Measurements from ENCODE around the gene THAP8.

Gene THAP8

GRCh38 chr19:36059180-36059910, 5.3 kb upstream of the THAP8 start:
- H4K12ac ChIP-seq (ENCODE audit: low read depth, low read length): no peak overlapping the region
- H3K79me1 ChIP-seq (ENCODE audit: low read length): peaks cover 8% of the 10 kb centered on the region
- H3K79me2 ChIP-seq (ENCODE audit: control insufficient read depth, insufficient read depth, low read length, poor library complexity): peaks cover 4% of the 10 kb centered on the region
- H3K27ac ChIP-seq (ENCODE audit: low read depth, low read length): no peak overlapping the region
- no peak overlapping the region for H3K14ac ChIP-seq (ENCODE audit: low read length)
- H4K8ac ChIP-seq (ENCODE audit: low read depth, low read length): no peak overlapping the region
- H3K4me1 ChIP-seq (ENCODE audit: control insufficient read depth in 1 of 2, insufficient read depth in 2 of 2, low read length in 2 of 2): peaks cover 0 to 2% of the 10 kb centered on the region in 2 experiments
- no peaks in the 10 kb centered on the region for H3K27me3 ChIP-seq (ENCODE audit: insufficient read depth, low read length)
- no peak overlapping the region for H3K9ac ChIP-seq (ENCODE audit: low read length)
- H2BK12ac ChIP-seq (ENCODE audit: low read length): no peak overlapping the region
- H2AFZ ChIP-seq (ENCODE audit: insufficient read depth, low read length, poor library complexity): no peak overlapping the region
- no peak overlapping the region for H2BK5ac ChIP-seq (ENCODE audit: low read depth, low read length, poor library complexity)
- H3K18ac ChIP-seq (ENCODE audit: low read length): no peak overlapping the region
- WGBS (ENCODE audit: extremely low coverage, insufficient coverage, insufficient read length): no CpG with 5 or more reads among the region's 6 CpGs
- no peak overlapping the region for H2AK5ac ChIP-seq (ENCODE audit: low read length)
- H3K4me2 ChIP-seq (ENCODE audit: low read length): no peak overlapping the region
- H3K4me3 ChIP-seq (ENCODE audit: low read depth, low read length): no peak overlapping the region
- peaks cover 23 to 34% of the 10 kb centered on the region in 2 experiments for H3K36me3 ChIP-seq (ENCODE audit: control insufficient read depth in 1 of 2, insufficient read depth in 2 of 2, low read length in 2 of 2)
- H3K23ac ChIP-seq (ENCODE audit: low read length): no peak overlapping the region
- no peak for DNase-seq
- H3K4ac ChIP-seq (ENCODE audit: low read depth, low read length): no peak overlapping the region
- no peak overlapping the region for H4K91ac ChIP-seq (ENCODE audit: low read depth, low read length)
- H2BK120ac ChIP-seq (ENCODE audit: insufficient read depth, low read length, poor library complexity): no peak overlapping the region
- peaks cover 3% of the 10 kb centered on the region for H3K9me3 ChIP-seq (ENCODE audit: insufficient read depth, low read depth, low read length)

DNA sequence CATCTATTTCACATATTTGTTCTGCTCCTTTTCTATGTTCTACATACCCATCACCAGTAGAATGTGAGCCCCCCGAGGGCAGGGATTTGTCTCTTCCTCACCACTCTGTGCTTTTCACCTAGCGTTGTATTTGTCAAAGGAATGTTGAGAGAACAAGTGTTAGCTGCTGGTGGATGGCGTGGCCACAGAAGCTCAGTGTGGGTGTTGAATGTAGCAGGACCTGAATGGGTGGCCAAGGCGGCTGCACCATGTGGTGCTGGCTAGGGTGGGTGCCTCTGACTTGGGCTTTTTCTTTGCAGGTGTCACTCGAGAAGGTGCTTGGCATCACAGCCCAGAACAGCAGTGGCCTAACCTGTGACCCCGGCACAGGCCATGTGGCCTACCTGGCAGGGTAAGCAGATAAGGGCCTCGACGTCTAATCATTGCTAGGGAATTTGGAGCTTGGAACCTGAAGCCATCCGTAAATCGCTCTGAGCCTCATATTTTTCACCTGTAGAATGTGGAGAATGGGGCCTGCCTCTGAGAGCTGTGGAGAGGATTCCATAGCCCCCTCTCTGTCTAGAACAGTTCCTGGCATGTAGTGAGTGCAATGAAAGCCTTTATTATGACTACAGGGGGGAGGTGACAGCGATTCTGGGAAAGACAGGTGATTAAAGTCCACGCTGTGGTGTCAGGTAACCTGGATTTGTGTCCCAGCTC, 4.5 kb upstream of the THAP8 start:
- Histone ChIP-seq H2AK5ac (ENCODE audit: low read length) (no peak overlapping the region), H3K27me3 (ENCODE audit: insufficient read depth, low read length) (no peaks in the 10 kb centered on the region), H2AFZ (ENCODE audit: insufficient read depth, low read length, poor library complexity) (no peak overlapping the region), H2BK12ac (ENCODE audit: low read length) (no peak overlapping the region), H3K18ac (ENCODE audit: low read length) (no peak overlapping the region), H3K9ac (ENCODE audit: low read length) (no peak overlapping the region), H3K79me1 (ENCODE audit: low read length) (peaks cover 14% of the 10 kb centered on the region), H3K4ac (ENCODE audit: low read depth, low read length) (no peak overlapping the region), H3K4me1 (ENCODE audit: control insufficient read depth in 1 of 2, insufficient read depth in 2 of 2, low read length in 2 of 2) (peaks cover 0 to 2% of the 10 kb centered on the region in 2 experiments), H3K9me3 (ENCODE audit: insufficient read depth, low read depth, low read length) (peaks cover 3% of the 10 kb centered on the region), H3K23ac (ENCODE audit: low read length) (no peak overlapping the region), H4K91ac (ENCODE audit: low read depth, low read length) (no peak overlapping the region), H2BK120ac (ENCODE audit: insufficient read depth, low read length, poor library complexity) (no peak overlapping the region), H3K36me3 (ENCODE audit: control insufficient read depth in 1 of 2, insufficient read depth in 2 of 2, low read length in 2 of 2) (peaks cover 20 to 31% of the 10 kb centered on the region in 2 experiments), H3K79me2 (ENCODE audit: control insufficient read depth, insufficient read depth, low read length, poor library complexity) (peaks cover 6% of the 10 kb centered on the region), H4K12ac (ENCODE audit: low read depth, low read length) (no peak overlapping the region), H4K8ac (ENCODE audit: low read depth, low read length) (no peak overlapping the region), H2BK5ac (ENCODE audit: low read depth, low read length, poor library complexity) (no peak overlapping the region), H3K14ac (ENCODE audit: low read length) (no peak overlapping the region), H3K27ac (ENCODE audit: low read depth, low read length) (no peak overlapping the region), H3K4me2 (ENCODE audit: low read length) (no peak overlapping the region), H3K4me3 (ENCODE audit: low read depth, low read length) (no peak overlapping the region)
- peak; percentile 68 to 80 for DNase-seq
- no CpG with 5 or more reads among the region's 12 CpGs for WGBS (ENCODE audit: extremely low coverage, insufficient coverage, insufficient read length)

- Histone ChIP-seq H4K91ac (ENCODE audit: low read depth, low read length) (peak within 1 kb of the TSS; percentile 85), H2BK12ac (ENCODE audit: low read length) (no peak within 1 kb of the TSS), H3K27me3 (ENCODE audit: insufficient read depth, low read length) (no peaks in the 10 kb centered on the region), H4K12ac (ENCODE audit: low read depth, low read length) (peak within 1 kb of the TSS; percentile 50), H2AFZ (ENCODE audit: insufficient read depth, low read length, poor library complexity) (peak within 1 kb of the TSS; percentile 98), H2AK5ac (ENCODE audit: low read length) (no peak within 1 kb of the TSS), H3K23ac (ENCODE audit: low read length) (no peak within 1 kb of the TSS), H3K4me2 (ENCODE audit: low read length) (peak within 1 kb of the TSS; percentile 86), H3K4me1 (ENCODE audit: control insufficient read depth in 1 of 2, insufficient read depth in 2 of 2, low read length in 2 of 2) (peaks cover 0 to 3% of the 10 kb centered on the region in 2 experiments), H3K79me2 (ENCODE audit: control insufficient read depth, insufficient read depth, low read length, poor library complexity) (peaks cover 6% of the 10 kb centered on the region), H3K4ac (ENCODE audit: low read depth, low read length) (peak within 1 kb of the TSS; percentile 35), H3K9ac (ENCODE audit: low read length) (peak within 1 kb of the TSS; percentile 45), H3K14ac (ENCODE audit: low read length) (peak within 1 kb of the TSS; percentile 42), H4K8ac (ENCODE audit: low read depth, low read length) (peak within 1 kb of the TSS; percentile 79), H3K4me3 (ENCODE audit: low read depth, low read length) (peak within 1 kb of the TSS; percentile 92), H3K9me3 (ENCODE audit: insufficient read depth, low read depth, low read length) (peaks cover 3% of the 10 kb centered on the region), H3K36me3 (ENCODE audit: control insufficient read depth in 1 of 2, insufficient read depth in 2 of 2, low read length in 2 of 2) (peaks cover 6 to 15% of the 10 kb centered on the region in 2 experiments), H2BK5ac (ENCODE audit: low read depth, low read length, poor library complexity) (peak within 1 kb of the TSS; percentile 71), H3K79me1 (ENCODE audit: low read length) (peaks cover 15% of the 10 kb centered on the region), H2BK120ac (ENCODE audit: insufficient read depth, low read length, poor library complexity) (peak within 1 kb of the TSS; percentile 30), H3K27ac (ENCODE audit: low read depth, low read length) (peak within 1 kb of the TSS; percentile 93), H3K18ac (ENCODE audit: low read length) (peak within 1 kb of the TSS; percentile 75)
- no CpG with 5 or more reads among the region's 76 CpGs for WGBS (ENCODE audit: extremely low coverage, insufficient coverage, insufficient read length)
- peak; percentile 92 to 94 for DNase-seq
These were observed 925 bp upstream of the THAP8 start, which contains the start of gene WDR62 for GRCh38 chr19:36054733-36055686. Gene WDR62 (plus strand): TSS chr19:36054897. CDS start chr19:36054972, 75 bp downstream.

- H2AFZ ChIP-seq (ENCODE audit: insufficient read depth, low read length, poor library complexity): no peak overlapping the region
- H3K9ac ChIP-seq (ENCODE audit: low read length): no peak overlapping the region
- H4K91ac ChIP-seq (ENCODE audit: low read depth, low read length): no peak overlapping the region
- peaks cover 15% of the 10 kb centered on the region for H3K79me1 ChIP-seq (ENCODE audit: low read length)
- no CpG with 5 or more reads among the region's 4 CpGs for WGBS (ENCODE audit: extremely low coverage, insufficient coverage, insufficient read length)
- peaks cover 6% of the 10 kb centered on the region for H3K79me2 ChIP-seq (ENCODE audit: control insufficient read depth, insufficient read depth, low read length, poor library complexity)
- peaks cover 0 to 3% of the 10 kb centered on the region in 2 experiments for H3K4me1 ChIP-seq (ENCODE audit: control insufficient read depth in 1 of 2, insufficient read depth in 2 of 2, low read length in 2 of 2)
- DNase-seq: no peak
- no peak overlapping the region for H2BK5ac ChIP-seq (ENCODE audit: low read depth, low read length, poor library complexity)
- no peak overlapping the region for H2BK120ac ChIP-seq (ENCODE audit: insufficient read depth, low read length, poor library complexity)
- no peak overlapping the region for H4K12ac ChIP-seq (ENCODE audit: low read depth, low read length)
- no peak overlapping the region for H3K4me2 ChIP-seq (ENCODE audit: low read length)
- no peaks in the 10 kb centered on the region for H3K27me3 ChIP-seq (ENCODE audit: insufficient read depth, low read length)
- no peak overlapping the region for H2AK5ac ChIP-seq (ENCODE audit: low read length)
- no peaks in the 10 kb centered on the region for H3K36me3 ChIP-seq (ENCODE audit: control insufficient read depth in 1 of 2, insufficient read depth in 2 of 2, low read length in 2 of 2)
- no peak overlapping the region for H3K4ac ChIP-seq (ENCODE audit: low read depth, low read length)
- H3K18ac ChIP-seq (ENCODE audit: low read length): no peak overlapping the region
- H3K23ac ChIP-seq (ENCODE audit: low read length): no peak overlapping the region
- H3K27ac ChIP-seq (ENCODE audit: low read depth, low read length): no peak overlapping the region
- H3K9me3 ChIP-seq (ENCODE audit: insufficient read depth, low read depth, low read length): no peaks in the 10 kb centered on the region
- no peak overlapping the region for H3K4me3 ChIP-seq (ENCODE audit: low read depth, low read length)
- no peak overlapping the region for H3K14ac ChIP-seq (ENCODE audit: low read length)
- no peak overlapping the region for H4K8ac ChIP-seq (ENCODE audit: low read depth, low read length)
- no peak overlapping the region for H2BK12ac ChIP-seq (ENCODE audit: low read length)
These were observed 2.4 kb downstream of the THAP8 start for GRCh38 chr19:36051637-36052036.

Measured in trophoblast cell (in vitro differentiated cells and primary cell).